ENCODE data around the gene HOXC5. TPM values are rescaled to one million over a fixed set of nuclear protein-coding genes. Genes with fewer than 3 reads are reported as not detected.

The HOXC5 gene
- total RNA-seq, 1 experiment from 2014 or later: 3.4 TPM

- no peak overlapping the region for H3K27ac Mint-ChIP-seq (ENCODE audit: unreplicated experiment)
- DNase-seq: no peak
- POLR2A ChIA-PET: no interaction called here
- Histone ChIP-seq H3K27me3 (replicated peaks; ENCODE audit: control insufficient read depth, insufficient read depth, low read length) (no peaks in the 10 kb centered on the region), H3K9me3 (no peaks in the 10 kb centered on the region), H3K4me1 (peaks cover 14% of the 10 kb centered on the region), H3K36me3 (ENCODE audit: control insufficient read depth, insufficient read depth, low read length) (no peaks in the 10 kb centered on the region), H3K4me3 (ENCODE audit: low read depth, low read length) (no peak overlapping the region)
- intact Hi-C loops (cut with micrococcal nuclease; ENCODE audit: unreplicated experiment): no loop called here
- TF ChIP-seq CTCF (IDR thresholded peaks at IDR 0.05; ENCODE audit: insufficient read depth in 1 of 2, low read depth in 1 of 2, low read length in 1 of 2, severe bottlenecking in 1 of 2, unreplicated experiment in 1 of 2): no peak
- no peak overlapping the region for H3K4me3 Mint-ChIP-seq (ENCODE audit: unreplicated experiment)
- no peaks in the 10 kb centered on the region for H3K9me3 Mint-ChIP-seq (ENCODE audit: unreplicated experiment)
- no peaks in the 10 kb centered on the region for H3K27me3 Mint-ChIP-seq (ENCODE audit: insufficient read depth, unreplicated experiment)
- CTCF ChIA-PET: interaction anchor here (1.3 kb wide), 1 partner anchor 83 kb away, joined by 4 read pairs; no protein-coding TSS in a partner anchor
- no TSS peak for BruUV-seq (replicated peaks)
- no peaks in the 10 kb centered on the region for H3K36me3 Mint-ChIP-seq (ENCODE audit: insufficient read depth, unreplicated experiment)
- H3K4me1 Mint-ChIP-seq (ENCODE audit: low read depth, unreplicated experiment): peaks cover 24% of the 10 kb centered on the region
These were observed 19.7 kb downstream of the HOXC5 start for GRCh38 chr12:54052438-54053002.

- no peak for DNase-seq
- intact Hi-C loops (cut with micrococcal nuclease; ENCODE audit: unreplicated experiment): no loop called here
- POLR2A ChIA-PET: interaction anchor here (1.0 to 1.3 kb wide), 2 partner anchors 36 to 73 kb away, joined by 3 read pairs; no protein-coding TSS in a partner anchor
- Mint-ChIP-seq H3K27ac (ENCODE audit: unreplicated experiment) (no peak overlapping the region), H3K36me3 (ENCODE audit: insufficient read depth, unreplicated experiment) (no peaks in the 10 kb centered on the region), H3K4me1 (ENCODE audit: low read depth, unreplicated experiment) (peaks cover 24% of the 10 kb centered on the region), H3K27me3 (ENCODE audit: insufficient read depth, unreplicated experiment) (no peaks in the 10 kb centered on the region), H3K4me3 (ENCODE audit: unreplicated experiment) (peak overlapping the region; percentile 51), H3K9me3 (ENCODE audit: unreplicated experiment) (no peaks in the 10 kb centered on the region)
- Histone ChIP-seq H3K4me3 (ENCODE audit: low read depth, low read length) (peak overlapping the region; percentile 38), H3K4me1 (peaks cover 14% of the 10 kb centered on the region), H3K27me3 (replicated peaks; ENCODE audit: control insufficient read depth, insufficient read depth, low read length) (no peaks in the 10 kb centered on the region), H3K36me3 (ENCODE audit: control insufficient read depth, insufficient read depth, low read length) (no peaks in the 10 kb centered on the region), H3K9me3 (no peaks in the 10 kb centered on the region)
- CTCF ChIA-PET: interaction anchor here (0.5 to 1.5 kb wide), 7 partner anchors 20 to 307 kb away, joined by 3 to 7 read pairs (median 4); partner anchors contain the start of genes HOXC5 and HOXC8
- TF ChIP-seq CTCF (IDR thresholded peaks at IDR 0.05; ENCODE audit: insufficient read depth in 1 of 2, low read depth in 1 of 2, low read length in 1 of 2, severe bottlenecking in 1 of 2, unreplicated experiment in 1 of 2): no peak
- no TSS peak for BruUV-seq (replicated peaks)
These were observed 20.3 kb downstream of the HOXC5 start for GRCh38 chr12:54053003-54053750.

- H3K4me3 ChIP-seq (ENCODE audit: low read depth, low read length): peak within 1 kb of the TSS; percentile 38
- H3K27me3 ChIP-seq (replicated peaks; ENCODE audit: control insufficient read depth, insufficient read depth, low read length): no peaks in the 10 kb centered on the region
- peaks cover 14% of the 10 kb centered on the region for H3K4me1 ChIP-seq
- no TSS peak for BruUV-seq (replicated peaks)
- POLR2A ChIA-PET: interaction anchor here (0.7 to 1.3 kb wide), 3 partner anchors 21 to 74 kb away, joined by 3 read pairs; partner anchors contain the start of gene HOXC5
- CTCF ChIA-PET: interaction anchor here (0.5 to 1.5 kb wide), 8 partner anchors 21 to 308 kb away, joined by 3 to 10 read pairs (median 4); partner anchors contain the start of genes HOXC5 and HOXC8
- intact Hi-C loops (cut with micrococcal nuclease; ENCODE audit: unreplicated experiment): no loop called here
- Mint-ChIP-seq H3K27me3 (ENCODE audit: insufficient read depth, unreplicated experiment) (no peaks in the 10 kb centered on the region), H3K27ac (ENCODE audit: unreplicated experiment) (no peak within 1 kb of the TSS), H3K36me3 (ENCODE audit: insufficient read depth, unreplicated experiment) (peaks cover 5% of the 10 kb centered on the region), H3K9me3 (ENCODE audit: unreplicated experiment) (no peaks in the 10 kb centered on the region), H3K4me1 (ENCODE audit: low read depth, unreplicated experiment) (peaks cover 24% of the 10 kb centered on the region), H3K4me3 (ENCODE audit: unreplicated experiment) (peak within 1 kb of the TSS; percentile 51)
- no peaks in the 10 kb centered on the region for H3K9me3 ChIP-seq
- no peaks in the 10 kb centered on the region for H3K36me3 ChIP-seq (ENCODE audit: control insufficient read depth, insufficient read depth, low read length)
- no peak for TF ChIP-seq CTCF (IDR thresholded peaks at IDR 0.05; ENCODE audit: insufficient read depth in 1 of 2, low read depth in 1 of 2, low read length in 1 of 2, severe bottlenecking in 1 of 2, unreplicated experiment in 1 of 2)
- no peak for DNase-seq
These were observed 21.2 kb downstream of the HOXC5 start, which contains the start of gene HOXC4 for GRCh38 chr12:54053751-54054741. TSS of gene HOXC4 (plus strand) at chr12:54053835. CDS start at chr12:54053923, 88 bp downstream.

Measured in Caco-2 (cell line).